Psoas muscle (tissue), 8 donors: ENCODE data around the gene NOTCH2. TPM values are rescaled to one million over a fixed set of nuclear protein-coding genes. Genes with fewer than 3 reads are reported as not detected.

Experiments
- ATAC-seq, 4 donors: fragments of 200-7000 bp; cut with Tn5 transposase; one replicate each; pipeline ENCODE4 v1.9.1; 2020; ENCODE audit warnings: moderate library complexity in 3 of 4, mild to moderate bottlenecking in 2 of 4
- DNase-seq, 2 donors: peaks; one replicate each; pipeline ENCODE4 v3.0.0-alpha.2; 2020
- H3K27ac ChIP-seq: fragments of 200-600 bp; one replicate; pipeline ENCODE4 v1.8.0; 2022
- H3K27me3 ChIP-seq, 3 donors: fragments of 200-600 bp in 1 of 3; one replicate each; pipeline versions ENCODE4 v1.6.1 to v1.8.0; 2013 to 2022; ENCODE audit warnings: low read length in 2 of 3, mild to moderate bottlenecking in 2 of 3, moderate library complexity in 1 of 3; ENCODE audit not compliant: insufficient read depth in 3 of 3
- H3K36me3 ChIP-seq, 2 donors: fragments of 200-600 bp in 1 of 2; one replicate each; pipeline versions ENCODE4 v1.6.1 to v1.8.0; 2013 to 2022; ENCODE audit warnings: low read depth in 1 of 2, mild to moderate bottlenecking in 1 of 2, moderate library complexity in 1 of 2; ENCODE audit not compliant: insufficient read depth in 1 of 2
- H3K4me1 ChIP-seq: fragments of 200-600 bp; one replicate; pipeline ENCODE4 v1.8.0; 2022
- H3K4me3 ChIP-seq: fragments of 200-600 bp; one replicate; pipeline ENCODE4 v1.8.0; 2022; ENCODE audit warnings: mild to moderate bottlenecking
- H3K9me3 ChIP-seq: fragments of 200-600 bp; one replicate; pipeline ENCODE4 v1.8.0; 2022
- WGBS, 3 donors: extraction: QIAGEN DNeasy Blood & Tissue Kit; methylation state at CpG; one replicate each; pipeline versions ENCODE4 v1.1.6 to v1.1.7; 2013; 5-methylcytosine and 5-hydroxymethylcytosine counted together
- intact Hi-C, 2 donors: fragments of 100-400 bp; cut with DNase I; formaldehyde crosslinking; loops; one replicate each; pipeline versions ENCODE4 v1.11.0 to v1.14.2; 2022
- polyA plus RNA-seq, 3 donors: library from polyadenylated mRNA; stranded (reverse); fragments of 200-250 nt; gene quantifications; one replicate each; pipeline ENCODE4 v1.2.3, GENCODE V29; 2013
- total RNA-seq, 4 donors: library from RNA; stranded (reverse); fragmentation: NEBNext Ultra II Directional in 2 of 4; extraction: Animal tissue kit (Norgen Biotek cat#: 25700) in 2 of 4; gene quantifications; one replicate each; pipeline versions ENCODE4 v1.2.1 to v1.2.4, GENCODE V29; 2021 to 2023
- TF ChIP-seq, protein P1 (sequence below): fragments of 200-600 bp; IDR thresholded peaks from one replicate; pipeline ENCODE4 v1.8.0; 2022; ENCODE audit warnings: antibody characterized with exemption
- donor health status: healthy with polysubstance abuse.
- donor health status: DM: no; HTN: no; CAD: no; lungs with moderate emphysema.
- donor health status: Bipolar disorder and iron deficiency.
- donor health status: healthy.
- donor health status: DM: yes; HTN: yes; CAD: no.
- donor health status: DM: no; HTN: no; CAD: no.
- donor health status: DM: no; HTN: no; CAD: no.
- donor health status: DM: yes; HTN: yes; CAD: no.

NOTCH2 gene
- total and polyA plus RNA-seq, 7 donors = 2.1 to 19.7 (median 15.4) TPM

- intact Hi-C loops = no loop called here
- Histone ChIP-seq H3K27me3 (no peaks in the 10 kb centered on the region), H3K4me1 (no peaks in the 10 kb centered on the region), H3K4me3 (no peak overlapping the region), H3K27ac (no peak overlapping the region), H3K9me3 (no peaks in the 10 kb centered on the region), H3K36me3 (peaks cover 9 to 72% of the 10 kb centered on the region in 2 donors)
- 62 to 76% (median 66%) methylated on average over 5 of the region's 5 CpGs for WGBS, 3 donors
- no peak for DNase-seq
- TF ChIP-seq, protein P1, sequence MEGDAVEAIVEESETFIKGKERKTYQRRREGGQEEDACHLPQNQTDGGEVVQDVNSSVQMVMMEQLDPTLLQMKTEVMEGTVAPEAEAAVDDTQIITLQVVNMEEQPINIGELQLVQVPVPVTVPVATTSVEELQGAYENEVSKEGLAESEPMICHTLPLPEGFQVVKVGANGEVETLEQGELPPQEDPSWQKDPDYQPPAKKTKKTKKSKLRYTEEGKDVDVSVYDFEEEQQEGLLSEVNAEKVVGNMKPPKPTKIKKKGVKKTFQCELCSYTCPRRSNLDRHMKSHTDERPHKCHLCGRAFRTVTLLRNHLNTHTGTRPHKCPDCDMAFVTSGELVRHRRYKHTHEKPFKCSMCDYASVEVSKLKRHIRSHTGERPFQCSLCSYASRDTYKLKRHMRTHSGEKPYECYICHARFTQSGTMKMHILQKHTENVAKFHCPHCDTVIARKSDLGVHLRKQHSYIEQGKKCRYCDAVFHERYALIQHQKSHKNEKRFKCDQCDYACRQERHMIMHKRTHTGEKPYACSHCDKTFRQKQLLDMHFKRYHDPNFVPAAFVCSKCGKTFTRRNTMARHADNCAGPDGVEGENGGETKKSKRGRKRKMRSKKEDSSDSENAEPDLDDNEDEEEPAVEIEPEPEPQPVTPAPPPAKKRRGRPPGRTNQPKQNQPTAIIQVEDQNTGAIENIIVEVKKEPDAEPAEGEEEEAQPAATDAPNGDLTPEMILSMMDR = no peak
- no peak for ATAC-seq
Measured at GRCh38 chr1:119962296-119962968, 107.0 kb downstream of the NOTCH2 start.

GRCh38 chr1:119960501-119960900, 109.0 kb downstream of the NOTCH2 start:
- Histone ChIP-seq H3K36me3 (peaks cover 4 to 58% of the 10 kb centered on the region in 2 donors), H3K9me3 (no peaks in the 10 kb centered on the region), H3K4me3 (no peak overlapping the region), H3K27me3 (no peaks in the 10 kb centered on the region), H3K27ac (no peak overlapping the region), H3K4me1 (no peaks in the 10 kb centered on the region)
- 91 to 96% (median 94%) methylated on average over 4 of the region's 4 CpGs for WGBS, 3 donors
- DNase-seq = no peak
- ATAC-seq = no peak
- intact Hi-C loops = no loop called here
- TF ChIP-seq, protein P1 = no peak

DNA sequence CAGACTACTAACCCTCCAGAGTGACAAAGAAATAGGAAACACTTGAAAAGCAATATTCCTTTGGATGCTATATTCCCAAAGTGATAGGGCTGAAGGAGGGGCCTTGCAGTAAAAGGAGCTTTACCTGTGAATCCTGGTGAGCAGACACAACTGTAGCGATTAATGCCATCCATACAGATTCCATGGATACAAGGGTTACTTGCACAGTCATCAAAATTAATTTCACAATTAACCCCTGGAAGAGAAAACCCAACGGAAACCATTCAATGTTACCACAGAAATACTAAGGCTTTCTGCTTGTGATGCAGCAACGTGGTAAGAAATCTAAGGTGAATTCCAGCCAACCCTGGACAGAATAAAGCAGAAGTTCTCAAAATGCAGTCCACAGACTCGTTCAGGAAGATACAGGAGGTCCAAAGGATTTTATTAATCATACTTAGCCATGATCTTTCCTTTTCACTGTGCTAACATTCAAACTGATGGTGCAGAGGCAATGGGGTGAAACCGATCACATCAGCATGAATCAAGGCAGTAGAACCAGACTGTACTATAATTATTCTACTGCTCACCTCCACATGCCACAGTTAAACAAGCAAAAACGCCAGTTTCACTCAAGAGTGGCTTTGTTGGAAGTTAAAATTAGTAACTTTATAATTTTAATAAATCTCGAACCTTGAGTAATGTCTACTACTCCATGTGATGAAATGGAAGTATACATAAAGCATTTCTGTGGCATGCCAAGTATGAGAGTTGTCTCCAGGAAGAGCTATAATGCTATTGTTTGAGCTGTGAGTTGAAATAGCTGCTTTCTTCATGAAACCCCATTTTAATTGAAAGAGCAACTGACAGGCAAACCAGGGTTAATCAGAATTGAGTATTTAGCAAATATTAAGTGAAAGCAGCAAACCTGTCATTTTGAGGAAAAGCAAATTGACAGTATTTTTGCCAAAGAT, 109.9 kb downstream of the NOTCH2 start:
- H3K4me3 ChIP-seq = no peak overlapping the region
- H3K9me3 ChIP-seq = no peaks in the 10 kb centered on the region
- ATAC-seq = no peak
- no peaks in the 10 kb centered on the region for H3K4me1 ChIP-seq
- 82 to 89% (median 84%) methylated on average over 7 of the region's 7 CpGs for WGBS, 3 donors
- intact Hi-C loops = no loop called here
- H3K36me3 ChIP-seq = peaks cover 4 to 58% of the 10 kb centered on the region in 2 donors
- TF ChIP-seq, protein P1 = no peak
- H3K27ac ChIP-seq = no peak overlapping the region
- DNase-seq = no peak
- no peaks in the 10 kb centered on the region for H3K27me3 ChIP-seq

DNA sequence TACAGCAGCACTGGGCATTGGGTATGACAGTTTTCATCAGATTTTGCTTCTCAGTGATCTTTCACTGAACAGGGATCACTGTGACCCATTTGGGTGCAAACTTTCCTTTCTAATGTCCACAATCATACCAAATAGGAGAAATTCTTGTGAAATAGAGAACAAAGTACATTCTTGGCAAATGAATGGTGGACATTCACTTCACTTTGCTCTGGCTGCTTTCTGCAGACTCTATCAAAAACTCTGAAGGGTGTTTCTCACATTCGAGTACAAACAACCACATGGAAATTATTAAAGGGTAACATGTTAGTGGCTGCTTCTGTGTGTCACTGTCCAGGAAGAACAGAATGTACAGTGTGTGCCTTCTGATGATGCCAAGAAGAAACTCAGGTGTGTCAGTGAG, 111.2 kb downstream of the NOTCH2 start:
- H3K27me3 ChIP-seq = no peaks in the 10 kb centered on the region
- no peak overlapping the region for H3K4me3 ChIP-seq
- peaks cover 3 to 58% of the 10 kb centered on the region in 2 donors for H3K36me3 ChIP-seq
- no peaks in the 10 kb centered on the region for H3K9me3 ChIP-seq
- WGBS, 3 donors = 30 to 50% (median 47%) methylated on average over 1 of the region's 1 CpG
- no peak overlapping the region for H3K27ac ChIP-seq
- intact Hi-C loops = no loop called here
- no peaks in the 10 kb centered on the region for H3K4me1 ChIP-seq
- TF ChIP-seq, protein P1 = no peak
- no peak for ATAC-seq
- DNase-seq = no peak
